ENCODE results near the gene SYT6. TPM values are rescaled to one million over a fixed set of nuclear protein-coding genes. Genes with fewer than 3 reads are reported as not detected.
A peak's percentile ranks its signal among the peaks of the same experiment; 100 is the strongest.

Gene SYT6
- total RNA-seq: not detected

DNA sequence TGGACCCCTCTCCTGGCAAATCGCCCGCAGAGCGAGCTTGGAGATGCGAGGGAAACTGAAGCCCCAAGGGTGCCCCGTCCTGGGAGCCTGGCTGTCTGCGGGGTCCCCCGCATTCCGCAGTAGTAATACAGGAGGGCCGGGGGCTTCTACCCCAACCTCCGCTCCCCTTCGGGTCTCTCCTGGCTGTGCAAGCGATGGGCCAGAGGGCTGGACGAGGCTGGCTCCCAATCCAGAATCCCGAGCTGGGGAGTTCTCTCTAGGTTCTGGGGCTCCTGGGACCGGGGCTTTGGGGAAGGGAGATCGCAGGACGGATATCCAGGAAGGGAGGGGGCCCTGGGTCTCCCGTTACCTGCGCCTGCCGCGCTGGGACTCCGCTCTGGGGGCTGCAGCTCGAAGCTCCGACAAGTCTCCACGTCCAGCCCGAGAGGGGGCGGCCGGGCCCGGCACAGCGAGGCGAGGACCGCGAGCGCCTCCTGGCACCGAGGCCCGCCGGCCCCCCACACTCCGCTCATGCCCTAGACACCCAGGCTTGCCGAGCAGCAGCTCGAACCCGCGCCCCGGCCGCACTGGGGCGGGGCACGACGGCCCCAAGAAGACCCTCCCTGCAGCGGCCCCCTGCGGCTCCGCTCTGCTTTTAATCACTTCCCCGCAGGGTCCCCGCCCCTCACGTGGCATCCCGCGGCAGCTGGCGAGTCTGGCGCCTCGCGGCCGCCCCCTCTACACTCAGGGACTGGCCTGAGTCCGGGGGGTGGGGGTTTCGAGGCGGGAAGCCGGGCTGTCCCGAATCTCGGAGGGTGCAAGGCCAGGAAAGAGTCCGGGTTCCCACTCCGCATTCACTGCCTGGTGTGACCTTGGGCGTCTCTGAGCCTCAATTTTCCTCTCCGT, at the start of gene SYT6:
SYT6 (minus strand) TSS at position 609 of the 885 bp plus-strand sequence; CDS start at position 512, 97 bp downstream.
- Histone ChIP-seq H3K4me1 (peaks cover 0 to 32% of the 10 kb centered on the region in 2 donors), H3K4me3 (peak within 1 kb of the TSS; percentile 18 to 50), H3K27me3 (peaks cover 35 to 47% of the 10 kb centered on the region in 2 donors), H3K9me3 (no peaks in the 10 kb centered on the region), H3K36me3 (no peaks in the 10 kb centered on the region), H3K27ac (no peak within 1 kb of the TSS)
- no peak for DNase-seq (ENCODE audit: low spot score)
- TF ChIP-seq CTCF (IDR thresholded peaks at IDR 0.05): no peak

GRCh38 chr1:114201486-114201885, 47.8 kb upstream of the SYT6 start:
- Histone ChIP-seq H3K27ac (no peak overlapping the region), H3K4me1 (no peaks in the 10 kb centered on the region), H3K27me3 (no peaks in the 10 kb centered on the region), H3K36me3 (no peaks in the 10 kb centered on the region), H3K4me3 (no peak overlapping the region), H3K9me3 (no peaks in the 10 kb centered on the region)
- no peak for TF ChIP-seq CTCF (IDR thresholded peaks at IDR 0.05)
- DNase-seq (ENCODE audit: low spot score): no peak

GRCh38 chr1:114199017-114199594, 45.4 kb upstream of the SYT6 start:
- TF ChIP-seq CTCF (IDR thresholded peaks at IDR 0.05): no peak
- Histone ChIP-seq H3K9me3 (no peaks in the 10 kb centered on the region), H3K27me3 (no peaks in the 10 kb centered on the region), H3K36me3 (no peaks in the 10 kb centered on the region), H3K4me1 (no peaks in the 10 kb centered on the region), H3K4me3 (no peak overlapping the region), H3K27ac (no peak overlapping the region)
- no peak for DNase-seq (ENCODE audit: low spot score)

GRCh38 chr1:114196992-114197907, 43.6 kb upstream of the SYT6 start:
- TF ChIP-seq CTCF (IDR thresholded peaks at IDR 0.05): no peak
- H3K27me3 ChIP-seq: no peaks in the 10 kb centered on the region
- H3K4me3 ChIP-seq: no peak overlapping the region
- no peak for DNase-seq (ENCODE audit: low spot score)
- no peaks in the 10 kb centered on the region for H3K9me3 ChIP-seq
- H3K27ac ChIP-seq: no peak overlapping the region
- no peaks in the 10 kb centered on the region for H3K36me3 ChIP-seq
- no peaks in the 10 kb centered on the region for H3K4me1 ChIP-seq

GRCh38 chr1:114195819-114196218, 42.1 kb upstream of the SYT6 start:
- Histone ChIP-seq H3K27me3 (no peaks in the 10 kb centered on the region), H3K4me1 (no peaks in the 10 kb centered on the region), H3K36me3 (no peaks in the 10 kb centered on the region), H3K27ac (no peak overlapping the region), H3K9me3 (no peaks in the 10 kb centered on the region), H3K4me3 (no peak overlapping the region)
- no peak for TF ChIP-seq CTCF (IDR thresholded peaks at IDR 0.05)
- DNase-seq (ENCODE audit: low spot score): no peak
